CD4-positive, alpha-beta T cell treated with Interleukin-4 for 1 hour (primary cell): ENCODE results near the gene PCMTD2.

Experiments used
- DNase-seq, 2 donors: peaks; one replicate each; pipeline ENCODE4 v3.0.0-alpha.2; 2020 to 2022

The PCMTD2 gene

DNA sequence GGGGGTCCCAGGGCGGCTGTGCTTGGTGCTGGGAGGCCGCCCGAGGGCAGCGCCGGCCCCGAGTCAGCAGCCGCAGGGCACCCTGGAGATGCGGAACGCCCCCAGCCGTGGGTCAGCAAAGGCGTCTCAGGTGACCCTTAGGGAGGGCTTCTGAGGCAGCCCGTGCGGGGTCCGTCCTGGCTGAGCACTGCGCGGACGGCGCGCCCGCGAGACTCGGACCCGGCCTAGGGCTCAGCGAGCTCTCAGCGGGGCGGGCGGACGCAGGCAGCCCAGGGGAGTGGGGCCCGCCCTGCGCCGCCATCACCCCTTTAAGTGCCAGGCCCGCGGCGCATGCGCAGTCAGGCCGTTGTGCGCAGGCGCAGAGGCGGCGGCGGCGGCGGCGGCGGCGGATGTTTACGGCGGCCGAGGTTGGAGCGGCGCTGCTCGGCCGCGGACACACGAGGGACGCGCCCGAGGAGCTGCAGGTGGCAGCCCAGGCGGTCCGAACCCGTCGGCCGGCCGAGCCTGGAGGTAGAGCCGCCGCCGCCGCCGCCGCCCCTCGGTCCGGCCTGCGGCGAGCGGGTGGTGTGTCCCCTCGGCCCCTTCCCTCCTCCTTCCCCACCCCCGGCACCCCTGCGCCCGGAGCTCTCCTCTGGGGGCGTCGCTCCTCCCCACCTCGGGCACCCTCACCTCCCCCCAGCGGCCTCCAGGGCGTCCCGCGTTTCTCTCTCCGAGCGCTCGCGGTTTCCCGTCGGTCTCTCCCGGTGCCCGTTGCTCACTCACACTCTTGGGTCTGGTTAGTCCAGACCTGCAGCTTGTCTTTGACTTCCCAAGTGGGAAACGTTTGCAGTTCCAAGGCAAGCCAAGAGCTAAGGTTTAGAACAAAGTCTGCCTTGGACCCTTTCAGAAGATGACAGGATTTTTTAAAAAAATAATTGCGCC lies at the start of gene PCMTD2:
PCMTD2 (plus strand) TSS at position 388 of the 921 bp plus-strand sequence. CDS start 4,218 bp downstream, outside the sequence.
- DNase-seq: peak; percentile 86 to 88

DNA sequence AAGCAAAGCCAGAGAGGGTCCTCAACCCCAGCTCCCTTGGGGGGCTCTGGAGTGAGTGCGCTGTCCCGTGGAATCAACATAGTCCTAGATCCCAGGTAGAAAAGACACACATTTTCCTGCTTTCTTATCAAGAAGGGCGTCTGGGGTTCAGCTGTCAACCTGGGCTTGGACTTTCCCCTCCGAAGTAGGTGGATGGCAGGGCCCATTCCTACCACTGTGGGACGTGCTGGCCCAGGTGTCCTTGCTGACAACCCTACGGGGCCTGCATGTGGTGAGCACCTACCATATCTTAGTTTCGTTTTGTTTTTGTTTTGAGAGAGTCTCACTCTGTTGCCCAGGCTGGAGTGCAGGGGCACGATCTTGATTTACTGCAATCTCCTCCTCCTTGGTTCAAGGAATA lies 48.9 kb upstream of the PCMTD2 start:
- no peak for DNase-seq

DNA sequence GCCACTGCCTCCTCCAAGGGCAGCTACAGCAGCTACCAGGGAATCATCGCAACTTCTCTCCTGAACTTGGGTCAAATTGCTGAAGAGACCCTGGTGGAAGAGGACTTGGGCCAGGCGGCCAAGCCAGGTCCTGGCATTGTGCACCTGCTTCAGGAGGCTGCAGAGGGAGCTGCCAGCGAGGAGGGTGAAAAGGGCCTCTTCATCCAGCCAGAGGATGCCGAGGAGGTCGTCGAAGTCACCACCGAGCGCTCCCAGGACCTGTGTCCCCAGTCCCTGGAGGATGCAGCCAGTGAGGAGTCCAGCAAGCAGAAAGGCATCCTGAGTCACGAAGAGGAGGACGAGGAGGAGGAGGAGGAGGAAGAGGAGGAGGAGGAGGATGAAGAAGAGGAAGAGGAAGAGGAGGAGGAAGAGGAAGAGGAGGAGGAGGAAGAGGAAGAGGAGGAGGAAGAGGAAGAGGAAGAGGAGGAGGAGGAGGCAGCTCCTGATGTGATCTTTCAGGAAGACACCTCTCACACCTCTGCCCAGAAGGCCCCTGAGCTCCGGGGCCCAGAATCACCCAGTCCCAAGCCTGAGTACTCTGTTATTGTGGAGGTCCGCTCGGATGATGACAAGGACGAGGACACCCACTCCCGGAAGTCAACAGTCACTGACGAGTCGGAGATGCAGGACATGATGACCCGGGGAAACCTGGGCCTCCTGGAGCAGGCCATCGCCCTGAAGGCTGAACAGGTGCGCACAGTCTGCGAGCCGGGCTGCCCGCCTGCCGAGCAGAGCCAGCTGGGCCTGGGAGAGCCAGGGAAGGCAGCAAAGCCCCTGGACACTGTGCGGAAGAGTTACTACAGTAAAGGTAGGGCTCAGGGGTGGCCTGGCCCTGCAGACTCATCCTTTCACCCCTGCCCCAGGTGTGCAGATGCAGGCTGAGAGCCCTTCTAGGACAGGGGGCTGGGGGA lies 47.6 kb upstream of the PCMTD2 start:
- no peak for DNase-seq

DNA sequence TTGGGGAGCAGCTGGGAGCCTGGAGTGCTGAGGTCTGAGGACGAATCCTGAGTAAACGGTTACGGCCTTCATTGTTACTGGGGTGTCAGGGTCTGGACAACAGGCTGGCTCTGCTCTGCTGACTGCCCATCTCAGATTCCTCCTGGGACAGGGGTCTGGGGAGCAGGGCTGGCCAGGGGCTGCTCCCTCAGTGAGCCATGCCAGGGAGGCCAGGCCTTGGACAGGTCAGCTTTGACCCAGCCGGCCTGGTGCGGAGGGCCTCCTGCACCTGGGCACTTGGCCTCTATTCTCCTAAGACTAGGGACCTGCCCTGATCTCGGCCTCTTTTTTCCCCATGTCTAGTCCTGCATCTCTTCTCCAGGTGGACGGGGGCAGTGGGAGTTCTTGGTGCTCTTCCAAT lies 46.4 kb upstream of the PCMTD2 start:
- no peak for DNase-seq

DNA sequence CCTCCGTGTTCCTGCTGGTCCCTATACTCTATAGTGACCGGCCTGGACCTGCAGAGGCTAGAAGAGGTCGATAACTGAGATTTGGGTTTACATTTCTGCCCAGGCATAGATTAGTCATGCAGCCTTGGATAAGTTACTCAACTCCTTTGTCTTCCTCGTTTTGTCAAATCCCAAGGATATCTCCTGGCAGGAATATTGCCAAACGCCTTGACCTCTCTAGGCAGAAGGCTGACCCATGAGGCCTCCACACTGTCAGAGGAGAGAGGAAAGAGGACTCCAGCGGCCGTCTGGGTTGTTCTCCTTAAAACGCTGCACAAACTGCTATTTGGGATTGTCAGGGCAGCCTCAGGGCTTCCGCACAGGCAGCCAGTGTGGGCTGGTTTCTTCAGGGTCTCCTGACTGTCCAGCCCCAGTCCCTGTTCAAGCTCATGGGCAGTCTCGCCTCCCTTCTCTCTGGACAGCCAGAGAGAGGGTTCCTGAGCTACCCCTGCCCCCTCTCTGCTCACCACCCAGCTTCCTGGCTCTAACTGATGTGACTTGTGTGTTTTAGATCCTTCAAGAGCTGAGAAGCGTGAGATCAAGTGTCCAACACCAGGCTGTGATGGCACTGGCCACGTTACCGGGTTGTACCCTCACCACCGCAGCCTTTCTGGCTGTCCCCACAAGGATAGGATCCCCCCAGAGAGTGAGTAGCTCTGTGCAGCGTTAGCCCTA lies 44.7 kb upstream of the PCMTD2 start:
- DNase-seq: no peak

DNA sequence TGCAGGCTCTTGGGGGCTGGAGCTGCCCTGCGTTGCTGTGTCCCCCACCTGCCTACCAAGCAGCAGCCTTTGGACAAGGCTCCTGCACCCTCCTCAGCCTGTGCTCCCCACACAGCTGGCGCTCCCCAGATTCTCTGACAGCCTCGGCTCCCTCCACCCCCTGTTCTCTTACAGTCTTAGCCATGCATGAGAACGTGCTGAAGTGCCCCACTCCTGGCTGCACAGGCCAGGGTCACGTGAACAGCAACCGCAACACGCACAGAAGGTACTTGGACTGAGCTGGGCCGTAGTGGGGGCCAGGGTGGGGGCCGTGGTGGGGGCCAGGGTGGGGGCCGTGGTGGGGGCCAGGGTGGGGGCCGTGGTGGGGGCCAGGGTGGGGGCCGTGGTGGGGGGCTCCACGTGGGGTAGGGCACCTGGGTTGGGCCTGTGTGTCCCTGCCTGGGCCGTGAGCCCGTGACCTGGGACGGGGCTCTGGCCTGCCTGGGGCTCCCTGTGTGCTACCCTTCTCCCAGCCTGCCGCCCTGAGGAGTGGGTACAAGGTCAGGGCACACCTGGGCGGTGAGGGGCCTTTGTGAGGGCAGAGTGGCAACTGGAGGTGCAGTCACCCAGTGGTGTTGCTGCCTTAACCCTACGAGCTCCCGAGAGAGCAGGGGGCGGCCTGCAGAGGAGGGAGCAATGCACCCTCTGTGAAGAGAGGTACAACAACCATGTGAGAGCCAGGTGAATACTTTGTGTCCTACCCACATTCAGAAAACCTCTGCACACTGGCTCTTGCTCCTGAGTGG lies 43.5 kb upstream of the PCMTD2 start:
- no peak for DNase-seq

DNA sequence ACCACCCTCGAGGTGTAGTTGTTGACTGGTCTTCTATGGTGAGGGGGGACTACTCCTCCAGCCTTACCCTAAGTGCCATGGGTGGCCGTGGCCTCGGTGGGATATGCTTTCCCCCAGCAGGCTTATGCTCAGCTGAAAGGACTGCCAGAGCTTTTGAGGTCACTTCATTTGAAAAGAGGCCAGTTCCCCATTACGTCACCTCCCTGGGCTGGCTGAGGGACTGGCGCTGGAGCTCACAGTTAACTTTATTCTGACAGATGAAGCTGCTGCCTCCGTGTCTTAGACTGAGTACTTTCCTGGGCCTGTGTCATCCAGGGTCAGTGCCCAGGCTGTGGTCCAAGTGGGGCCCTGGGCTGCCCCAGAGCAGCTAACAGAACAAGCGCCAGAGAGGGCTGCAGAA lies 42.8 kb upstream of the PCMTD2 start:
- DNase-seq: no peak

DNA sequence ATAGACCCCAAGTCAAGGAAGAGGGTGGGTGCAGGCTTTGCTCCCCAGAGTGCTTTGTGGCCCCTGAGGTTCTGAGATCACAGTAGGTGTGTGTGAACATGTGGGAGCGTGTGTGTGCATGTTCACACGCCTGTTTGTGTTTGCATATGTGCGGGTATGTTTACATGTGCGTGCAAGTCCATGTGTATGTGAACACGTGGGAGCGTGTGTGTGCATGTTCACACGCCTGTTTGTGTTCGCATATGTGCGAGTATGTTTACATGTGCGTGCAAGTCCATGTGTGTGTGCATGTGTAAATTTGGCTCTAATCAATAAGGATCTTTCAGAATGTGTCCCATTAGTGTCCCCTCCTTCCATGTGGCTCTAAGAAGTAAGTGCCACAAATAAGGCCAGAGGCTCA lies 41.4 kb upstream of the PCMTD2 start:
- DNase-seq: no peak

DNA sequence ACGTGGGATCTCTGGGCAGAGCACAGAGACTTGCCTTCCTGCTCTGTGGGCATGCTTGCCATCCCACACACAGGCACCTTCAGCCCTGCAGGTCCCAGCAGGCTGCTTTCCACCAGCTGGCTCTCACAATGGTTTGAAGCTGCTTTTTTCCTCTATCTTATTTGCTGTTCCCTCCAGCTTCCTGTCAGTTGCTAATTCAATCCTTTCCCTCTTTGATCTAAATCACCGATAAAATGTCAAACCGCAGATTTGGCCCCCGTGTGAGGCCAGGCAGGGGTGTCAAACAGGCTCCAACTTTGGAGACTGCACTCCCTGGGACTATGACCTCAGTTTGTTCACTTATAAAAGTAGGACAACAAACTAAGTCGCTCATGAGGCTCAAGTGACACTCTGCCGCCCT lies 40.6 kb upstream of the PCMTD2 start:
- no peak for DNase-seq

DNA sequence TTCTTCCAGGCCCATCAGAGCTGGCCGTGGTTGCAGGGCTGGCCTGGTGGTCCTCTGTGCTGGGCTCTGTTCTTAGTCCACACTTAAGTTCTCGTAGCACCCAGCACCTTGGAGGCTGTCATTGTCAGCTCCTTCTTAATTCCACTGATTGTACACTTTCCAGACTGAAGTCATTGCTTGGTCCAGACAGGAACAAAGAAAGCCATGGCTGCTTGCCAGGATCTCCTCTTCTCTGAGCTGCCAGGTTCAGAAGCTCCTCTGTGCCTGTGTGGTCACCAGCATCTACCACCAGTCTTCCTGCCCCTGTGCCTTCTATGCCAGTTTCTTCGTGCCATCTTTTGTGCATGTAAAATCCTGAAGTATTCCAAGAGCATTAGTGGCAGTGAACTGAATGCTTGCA lies 39.5 kb upstream of the PCMTD2 start:
- no peak for DNase-seq

DNA sequence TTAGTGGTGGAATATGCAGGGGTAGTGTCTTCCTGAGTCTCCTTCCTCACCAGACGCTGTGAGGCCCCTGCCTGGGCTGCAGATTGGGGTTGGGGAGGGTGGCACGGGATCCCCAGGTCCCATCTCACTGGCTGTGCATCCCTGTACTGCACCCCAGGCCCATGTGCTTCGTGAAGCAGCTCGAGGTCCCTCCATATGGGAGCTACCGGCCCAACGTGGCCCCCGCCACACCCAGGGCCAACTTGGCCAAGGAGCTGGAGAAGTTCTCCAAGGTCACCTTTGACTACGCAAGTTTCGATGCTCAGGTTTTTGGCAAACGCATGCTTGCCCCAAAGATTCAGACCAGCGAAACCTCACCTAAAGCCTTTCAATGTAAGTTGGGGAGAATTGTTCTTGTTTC lies 38.6 kb upstream of the PCMTD2 start:
- no peak for DNase-seq

DNA sequence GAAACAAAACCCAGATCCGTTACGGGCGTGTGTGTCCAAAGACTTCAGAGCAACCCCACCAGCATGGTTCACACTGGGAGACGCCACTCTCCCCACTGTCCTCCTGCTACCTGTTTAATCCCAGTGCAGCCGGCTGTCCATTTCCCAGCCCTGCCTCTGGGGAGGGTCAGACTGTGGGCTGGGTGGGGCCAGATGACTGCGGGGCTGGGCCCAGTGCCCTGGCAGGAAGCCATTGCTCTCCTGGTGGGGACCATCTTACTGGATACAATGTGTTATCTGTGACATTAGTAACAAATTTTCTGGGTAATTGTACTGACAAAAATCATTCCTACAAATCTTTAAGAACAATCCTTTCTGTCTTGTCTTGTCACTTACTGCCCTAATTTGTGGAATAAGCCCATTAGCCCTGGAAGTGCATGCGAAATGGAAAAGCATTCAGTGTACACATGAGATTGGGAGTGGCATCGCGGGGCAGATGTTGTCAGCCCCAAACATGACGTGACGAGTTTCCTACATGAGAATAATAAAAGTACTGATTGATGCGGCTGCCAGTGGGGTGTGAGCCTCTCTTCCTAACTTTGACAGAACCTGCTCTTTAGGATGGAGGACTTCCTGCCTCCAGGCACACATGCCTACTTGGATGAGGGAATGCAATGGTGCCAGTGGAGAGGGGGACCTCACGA lies 37.9 kb upstream of the PCMTD2 start:
- DNase-seq: no peak

DNA sequence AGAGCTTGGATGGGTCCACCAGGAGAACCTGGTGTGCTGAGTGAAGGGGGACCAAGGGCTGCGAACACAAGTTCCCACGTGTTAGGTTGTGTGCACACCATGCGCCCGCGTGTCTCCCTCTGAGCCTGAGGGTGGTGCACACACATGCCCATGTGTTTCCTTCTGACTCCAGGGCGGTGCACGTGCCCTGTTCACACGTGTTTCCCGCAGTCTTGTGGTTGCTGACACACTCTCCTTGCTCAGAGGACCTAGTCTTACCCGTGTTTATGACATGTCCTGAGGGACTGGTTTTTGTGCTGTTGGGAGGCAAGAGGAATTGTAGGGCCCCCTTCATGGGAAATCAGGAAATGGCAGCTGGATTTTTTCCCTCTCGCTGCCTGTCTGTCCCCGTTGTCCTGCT lies 36.3 kb upstream of the PCMTD2 start:
- DNase-seq: peak in 1 of 2 donors; percentile 10

DNA sequence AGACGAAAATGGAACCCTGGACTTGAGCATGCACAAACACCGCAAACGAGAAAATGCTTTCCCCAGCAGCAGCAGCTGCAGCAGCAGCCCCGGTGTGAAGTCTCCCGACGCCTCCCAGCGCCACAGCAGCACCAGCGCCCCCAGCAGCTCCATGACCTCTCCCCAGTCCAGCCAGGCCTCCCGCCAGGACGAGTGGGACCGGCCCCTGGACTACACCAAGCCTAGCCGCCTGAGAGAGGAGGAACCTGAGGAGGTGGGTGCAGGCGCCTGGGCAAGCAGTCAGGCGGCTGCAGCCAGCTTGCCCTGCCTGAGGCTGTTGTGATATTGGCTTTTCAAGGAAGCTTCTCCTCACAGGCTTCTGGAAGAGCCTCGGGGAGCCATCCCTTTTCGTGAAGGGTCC lies 35.8 kb upstream of the PCMTD2 start:
- DNase-seq: no peak

DNA sequence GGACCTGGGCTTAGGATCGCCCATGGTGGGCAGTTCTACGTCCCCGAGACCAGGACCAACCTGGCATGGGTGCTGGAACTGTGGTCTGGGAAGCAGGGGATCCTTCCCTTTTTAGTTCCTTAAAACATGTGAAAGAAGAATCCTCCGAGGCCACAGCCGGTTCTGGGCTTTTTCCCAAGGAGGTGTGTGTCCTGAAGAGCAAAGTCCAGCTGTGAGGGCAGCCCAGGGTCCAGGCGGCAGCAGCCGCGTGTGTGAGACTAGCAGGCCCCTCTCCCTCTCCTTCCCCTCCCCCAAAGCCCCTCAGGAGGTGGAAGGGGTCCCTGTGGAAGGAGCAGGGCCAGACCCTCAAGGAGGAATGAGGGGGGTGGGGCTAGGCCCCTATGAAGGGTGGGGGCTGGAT lies 35.1 kb upstream of the PCMTD2 start:
- DNase-seq: no peak

DNA sequence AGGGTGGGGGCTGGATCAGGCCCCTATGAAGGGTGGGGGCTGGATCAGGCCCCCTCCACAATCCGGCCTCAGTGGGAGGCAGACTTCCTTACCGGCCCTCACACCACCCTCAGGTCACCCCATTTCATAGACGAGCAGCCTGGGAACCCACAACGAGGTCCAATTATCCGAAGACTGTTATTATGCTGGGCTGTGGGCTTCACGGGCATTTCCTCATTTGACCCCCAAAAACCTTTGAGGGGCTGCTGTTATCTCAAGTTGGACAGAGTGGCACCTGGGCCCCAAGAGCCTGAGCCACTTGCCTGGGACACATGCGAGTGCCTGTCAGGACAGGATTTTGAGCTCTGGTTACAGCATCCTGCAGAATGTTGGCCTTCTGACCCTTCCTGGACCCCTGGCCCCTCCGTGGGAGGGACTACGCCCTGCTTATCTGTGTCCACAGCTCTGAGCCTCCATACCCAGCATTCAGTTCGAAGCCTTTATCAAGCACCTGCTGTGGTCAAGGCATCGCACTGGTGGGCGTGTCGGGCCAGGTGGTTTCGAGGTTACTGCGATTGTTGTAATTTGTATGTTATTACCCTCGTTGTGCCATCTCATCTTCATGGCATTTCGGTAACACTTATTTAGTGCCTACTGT lies 34.5 kb upstream of the PCMTD2 start:
- no peak for DNase-seq

DNA sequence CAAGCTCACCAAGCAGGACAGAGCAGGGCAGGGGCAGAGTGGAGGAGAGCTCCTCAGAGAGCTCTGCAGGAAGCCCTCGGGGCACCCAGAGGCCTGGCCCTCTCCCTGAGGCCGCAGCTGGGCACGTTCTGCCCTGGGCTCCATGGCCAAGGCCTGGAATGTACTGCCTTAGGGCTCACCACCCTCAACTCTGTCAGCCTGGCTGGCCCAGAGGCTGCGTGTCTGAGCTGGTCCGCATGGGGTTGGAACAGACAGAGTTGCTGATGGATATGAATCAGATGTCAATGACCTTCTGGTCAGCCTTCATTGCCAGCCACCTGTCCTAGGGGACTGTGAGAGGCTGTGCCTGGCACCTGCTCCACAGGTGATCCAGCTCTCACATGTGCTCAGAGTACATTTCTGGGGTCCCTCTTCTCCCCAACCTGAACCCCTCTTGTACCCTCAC lies 33.2 kb upstream of the PCMTD2 start:
- DNase-seq: no peak

DNA sequence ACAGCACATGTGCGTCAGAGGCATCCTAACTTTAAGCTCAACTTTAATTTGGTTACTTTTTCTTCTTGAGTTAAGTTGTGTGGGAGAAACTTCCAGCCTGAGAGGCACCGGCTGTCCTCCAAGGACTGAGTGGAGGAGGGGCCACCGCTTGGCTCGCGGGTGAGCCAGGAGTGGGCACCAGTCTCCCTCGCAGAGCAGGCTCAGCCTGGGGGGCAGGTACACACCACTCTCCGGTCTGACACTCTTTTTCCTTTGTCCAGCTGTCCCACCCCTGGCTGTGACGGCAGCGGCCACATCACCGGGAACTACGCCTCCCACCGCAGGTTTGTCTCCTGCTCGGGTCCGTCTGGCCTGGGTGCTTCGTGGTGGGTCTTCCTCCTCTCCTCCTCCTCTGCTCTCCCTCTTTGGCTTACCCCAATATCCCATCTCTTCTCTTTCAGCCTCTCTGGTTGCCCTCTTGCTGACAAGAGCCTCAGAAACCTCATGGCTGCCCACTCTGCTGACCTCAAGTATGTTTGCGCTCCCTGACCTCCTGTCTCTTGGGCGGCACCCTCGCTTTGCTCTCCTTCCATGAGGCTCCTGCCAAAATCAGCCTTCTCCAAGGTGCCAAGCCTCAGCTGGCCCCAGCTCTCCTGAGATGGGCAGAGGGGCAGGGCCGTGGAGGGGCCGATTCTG lies 32.6 kb upstream of the PCMTD2 start:
- DNase-seq: no peak

DNA sequence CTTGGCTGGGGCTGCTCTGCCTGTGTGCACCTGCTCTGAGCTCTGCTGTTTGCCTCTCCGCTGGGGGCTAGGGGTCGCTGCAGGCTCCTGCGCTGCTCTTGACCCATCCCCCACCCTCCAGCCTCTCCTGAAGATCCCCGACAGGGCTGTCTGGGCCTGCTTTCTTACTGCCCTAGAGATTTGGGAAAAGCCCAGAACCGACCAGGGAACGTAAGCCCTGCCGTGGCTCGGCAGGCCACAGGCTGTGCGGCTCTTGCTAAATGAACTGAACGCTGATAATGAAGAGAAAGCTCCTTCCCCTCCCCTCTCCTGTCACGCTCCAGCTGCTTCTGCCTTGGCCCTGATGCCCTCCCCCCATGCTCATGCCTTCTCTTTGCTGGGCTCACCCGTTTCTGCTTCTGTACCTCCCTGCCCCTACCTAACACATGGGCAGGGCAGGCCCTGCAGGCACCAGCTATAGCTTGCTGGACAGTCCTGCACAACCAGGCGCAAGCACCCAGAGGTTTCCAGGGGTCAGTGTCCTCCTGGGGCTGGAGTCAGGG lies 32.0 kb upstream of the PCMTD2 start:
- DNase-seq: no peak
